GF-D8 (cell line): ENCODE measurements around the gene MTPN.

Experiments
- DNase-seq: peaks from one replicate; lab custom pipeline; 2025; lab: John Stamatoyannopoulos, UW

MTPN gene

DNA sequence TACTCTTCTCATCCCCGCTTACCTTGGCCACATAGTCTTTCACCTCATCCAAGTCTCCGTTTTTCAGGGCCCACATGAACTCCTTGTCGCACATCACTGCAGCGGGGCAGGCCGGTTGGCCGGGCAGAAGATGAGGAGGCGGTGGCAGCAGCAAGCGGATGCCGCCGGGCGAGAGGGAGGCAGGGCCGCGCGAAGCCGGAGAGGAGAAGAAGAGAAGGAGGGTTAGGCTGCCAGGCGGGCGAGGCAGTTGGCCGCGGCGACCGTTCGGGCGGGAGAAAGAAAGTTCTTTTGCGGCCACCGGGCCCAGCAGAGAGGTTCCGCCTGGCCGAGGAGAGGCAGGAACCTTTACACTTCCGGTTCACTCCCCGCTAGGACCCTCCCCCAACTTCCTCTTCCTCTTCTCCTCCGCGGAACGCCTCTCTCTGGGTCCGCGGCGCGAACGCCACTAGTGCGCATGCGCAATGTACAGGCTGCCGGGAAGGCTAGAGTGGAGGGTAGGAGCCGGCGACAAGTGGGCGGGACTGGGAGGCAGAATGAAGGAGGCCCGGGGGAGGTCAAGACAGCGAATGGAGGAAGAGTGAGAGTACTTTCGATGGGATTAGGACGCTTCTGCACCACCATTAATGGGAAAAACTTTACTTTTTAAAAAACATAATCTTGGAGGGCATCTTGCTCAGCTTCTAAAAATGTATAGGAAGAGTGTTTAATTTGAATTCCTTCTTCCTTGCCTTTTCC, at the start of gene MTPN:
Gene MTPN (minus strand): TSS at position 353 of the 735 bp plus-strand sequence. CDS start 259 bp downstream, at position 94.
- DNase-seq, result peak; percentile 97

DNA sequence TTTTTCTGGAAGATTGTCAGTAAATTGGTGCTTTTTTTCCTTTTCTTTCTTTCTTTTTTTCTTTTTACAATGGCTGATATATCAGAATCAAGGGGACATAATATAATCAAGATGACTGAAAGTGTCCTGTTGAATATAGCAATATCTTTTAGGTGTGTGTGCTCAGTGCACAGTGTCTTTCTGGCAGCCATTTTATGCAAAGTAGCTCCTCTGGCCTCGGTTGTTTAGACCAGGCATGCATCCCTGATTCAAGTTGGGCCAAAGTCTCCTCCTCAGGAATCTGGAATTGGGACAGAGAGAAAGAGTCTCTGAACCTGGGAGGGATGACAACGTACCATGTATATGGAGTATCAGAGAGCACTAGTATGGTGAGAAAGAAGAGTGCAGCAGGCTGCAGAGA, 49.0 kb upstream of the MTPN start:
- no peak for DNase-seq

DNA sequence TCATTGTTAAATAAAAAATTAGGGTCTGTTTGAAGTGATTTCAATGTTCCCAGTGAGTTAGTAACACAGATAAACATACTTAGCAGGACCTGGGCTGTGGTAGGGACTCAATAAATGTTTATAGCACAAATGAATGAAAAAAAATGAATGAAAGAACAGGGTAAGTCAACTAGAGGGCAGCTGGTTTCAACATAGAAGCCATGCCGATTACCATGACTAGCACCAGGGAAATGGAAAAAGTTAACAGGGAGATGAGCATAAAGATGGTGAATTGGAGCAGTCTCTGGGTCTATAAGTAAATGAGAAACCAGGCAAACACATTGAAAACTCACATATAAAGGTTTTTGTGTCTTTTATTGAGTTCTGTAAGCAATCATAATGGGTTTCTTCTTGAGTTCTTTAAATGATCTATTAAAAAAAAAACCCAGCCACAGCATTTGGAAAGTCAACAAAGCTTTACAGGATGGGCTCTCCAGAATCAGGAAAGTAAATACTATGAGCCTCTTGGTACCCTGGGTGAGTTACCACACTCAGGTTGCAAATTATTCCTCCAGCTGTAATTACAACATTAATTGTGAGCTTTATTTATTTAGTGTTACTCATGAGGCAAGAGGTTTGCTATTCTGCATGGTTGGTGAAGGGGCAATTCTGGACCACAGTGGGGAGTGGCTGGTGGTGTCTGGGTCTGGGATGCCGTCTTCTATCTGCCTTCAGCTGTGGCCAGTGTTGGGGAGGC, 46.1 kb upstream of the MTPN start:
- no peak for DNase-seq

DNA sequence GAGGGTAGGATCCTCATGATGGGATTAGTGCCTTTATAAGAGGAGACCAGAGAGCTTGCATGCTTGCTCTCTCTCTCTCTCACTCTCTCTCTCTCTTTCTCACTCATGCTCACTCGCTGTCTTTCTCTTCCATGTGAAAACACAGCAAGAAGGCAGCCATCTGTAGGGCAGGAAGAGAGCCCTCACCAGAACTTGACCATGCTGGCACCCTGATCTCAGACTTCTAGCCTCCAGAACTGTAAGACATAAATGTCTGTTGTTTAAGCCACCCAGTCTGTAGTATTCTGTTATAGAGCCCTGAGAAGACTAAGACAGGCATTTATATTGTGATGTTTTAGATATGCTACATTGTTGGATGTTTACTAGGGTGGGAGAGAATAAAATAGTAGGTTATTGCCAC, 43.4 kb upstream of the MTPN start:
- DNase-seq, result no peak

GRCh38 chr7:136018104-136018503, 40.9 kb upstream of the MTPN start:
- no peak for DNase-seq

GRCh38 chr7:136016649-136017395, 39.7 kb upstream of the MTPN start:
- no peak for DNase-seq

DNA sequence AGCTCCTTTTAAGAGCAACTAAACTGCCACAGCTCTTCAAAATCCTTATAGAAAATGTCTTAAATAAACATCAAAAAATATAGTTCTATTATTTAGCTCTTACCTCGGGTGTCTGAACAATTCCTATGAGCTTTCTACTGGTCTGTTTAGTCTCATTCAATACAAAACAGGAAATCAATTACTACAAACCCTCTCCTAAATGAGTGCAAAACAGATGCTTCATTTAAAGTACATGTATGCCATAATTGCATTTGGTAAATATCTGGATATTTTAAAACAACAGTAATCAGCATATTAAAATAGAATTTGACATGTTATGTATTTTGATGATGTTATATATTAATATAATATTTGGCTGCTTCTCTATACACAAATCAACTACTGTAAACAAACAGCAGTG, 38.5 kb upstream of the MTPN start:
- DNase-seq, result no peak

- no peak for DNase-seq
Observed at GRCh38 chr7:136014659-136015058, 37.5 kb upstream of the MTPN start.

DNA sequence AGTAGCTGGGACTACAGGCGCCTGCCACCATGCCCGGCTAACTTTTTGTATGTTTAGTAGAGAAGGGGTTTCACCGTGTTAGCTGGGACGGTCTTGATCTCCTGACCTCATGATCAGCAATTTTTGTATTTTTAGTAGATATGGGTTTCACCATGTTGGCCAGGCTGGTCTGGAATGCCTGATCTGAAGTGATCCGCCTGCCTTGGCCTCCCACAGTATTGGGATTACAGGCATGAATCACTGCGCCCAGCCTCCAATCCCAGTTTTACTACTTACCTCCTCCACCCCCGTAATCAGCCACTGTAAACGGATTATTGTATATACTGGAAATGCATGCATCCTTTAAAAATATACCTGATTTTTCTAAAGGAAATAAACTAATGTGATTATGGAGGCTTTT, 35.1 kb upstream of the MTPN start:
- no peak for DNase-seq

DNA sequence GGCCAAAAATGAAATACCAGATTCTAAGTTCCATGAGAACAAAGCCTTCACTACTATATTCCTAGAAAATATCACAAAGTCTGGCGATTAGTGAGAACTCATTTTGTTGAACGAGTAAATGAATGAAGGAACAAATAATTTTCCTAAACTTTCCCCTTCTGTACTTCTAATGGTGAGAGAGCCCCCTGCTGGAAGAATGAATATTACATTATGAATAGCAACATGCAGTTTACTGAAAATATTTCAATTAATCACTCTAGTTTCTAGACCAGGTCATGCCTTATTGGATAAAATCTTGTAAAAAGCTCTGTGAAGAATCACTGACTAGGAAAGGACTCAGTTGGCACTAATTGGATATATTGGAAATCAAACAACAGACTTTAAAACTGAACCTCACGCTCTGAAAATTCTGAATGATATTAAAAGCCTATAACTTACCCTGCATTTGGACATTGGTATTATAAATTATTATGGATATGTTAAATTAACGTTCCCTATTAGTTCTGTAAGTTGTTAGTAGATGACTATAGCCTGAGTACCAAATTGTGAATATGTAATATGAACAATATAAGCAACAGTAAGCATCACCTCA, 32.4 kb upstream of the MTPN start:
- no peak for DNase-seq

DNA sequence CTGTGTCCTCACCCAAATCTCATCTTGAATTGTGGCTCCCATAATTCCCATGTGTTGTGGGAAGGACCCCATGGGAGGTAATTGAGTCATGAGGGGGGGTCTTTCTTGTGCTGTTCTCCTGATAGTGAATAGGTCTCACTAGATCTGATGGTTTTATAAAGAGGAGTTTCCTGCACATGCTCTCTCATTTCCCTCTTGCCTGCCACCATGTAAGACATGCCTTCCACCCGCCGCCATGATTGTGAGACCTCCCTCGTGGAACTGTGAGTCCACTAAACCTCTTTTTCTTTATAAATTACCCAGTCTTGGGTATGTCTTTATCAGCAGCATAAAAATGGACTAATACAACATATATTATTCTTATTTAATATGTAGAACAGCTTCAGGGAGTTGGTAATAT, 29.0 kb upstream of the MTPN start:
- DNase-seq, result no peak

- DNase-seq, result no peak
Observed at GRCh38 chr7:136004083-136004482, 26.9 kb upstream of the MTPN start.

DNA sequence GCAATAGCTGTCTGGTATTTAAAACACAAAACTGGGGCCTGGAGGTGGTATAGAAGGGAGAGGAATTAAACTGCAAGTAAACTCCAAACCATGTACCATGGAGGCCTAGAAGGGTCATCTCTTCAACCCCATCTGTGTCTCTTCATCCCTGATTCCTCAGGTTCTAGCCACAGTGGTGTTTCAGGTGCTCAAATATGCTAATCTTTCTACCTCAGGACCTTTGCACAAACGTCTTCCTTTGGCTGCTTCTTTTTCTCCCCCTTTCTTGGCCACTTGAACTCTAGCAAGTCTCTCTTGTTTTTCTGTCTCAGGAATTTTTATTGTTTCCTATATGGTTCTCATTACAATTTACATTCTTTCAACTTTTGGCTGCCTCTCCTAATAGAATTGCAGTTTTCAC, 25.6 kb upstream of the MTPN start:
- no peak for DNase-seq

GRCh38 chr7:136000288-136000913, 23.2 kb upstream of the MTPN start:
- no peak for DNase-seq

- DNase-seq, result no peak
Observed at GRCh38 chr7:135998081-135998480, 20.9 kb upstream of the MTPN start.

DNA sequence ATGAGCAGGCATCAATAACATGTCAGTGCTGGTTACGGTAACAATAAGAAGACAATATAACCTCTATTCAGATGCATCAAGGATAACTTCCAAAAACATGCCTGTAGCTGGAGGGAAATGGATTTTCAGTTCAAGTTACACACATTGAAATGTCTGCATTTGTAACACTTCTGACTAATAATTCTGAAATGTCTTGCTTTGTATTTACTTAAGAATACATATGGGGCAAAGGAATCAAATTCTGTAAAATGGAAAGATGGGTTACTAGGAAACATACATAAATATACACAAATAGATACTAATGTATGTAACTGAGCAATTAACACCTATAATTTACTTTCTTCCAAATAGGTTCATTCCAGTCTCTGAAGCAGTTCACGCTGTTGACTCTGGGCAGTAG, 18.6 kb upstream of the MTPN start:
- no peak for DNase-seq

- no peak for DNase-seq
Observed at GRCh38 chr7:135994466-135995205, 17.5 kb upstream of the MTPN start.

DNA sequence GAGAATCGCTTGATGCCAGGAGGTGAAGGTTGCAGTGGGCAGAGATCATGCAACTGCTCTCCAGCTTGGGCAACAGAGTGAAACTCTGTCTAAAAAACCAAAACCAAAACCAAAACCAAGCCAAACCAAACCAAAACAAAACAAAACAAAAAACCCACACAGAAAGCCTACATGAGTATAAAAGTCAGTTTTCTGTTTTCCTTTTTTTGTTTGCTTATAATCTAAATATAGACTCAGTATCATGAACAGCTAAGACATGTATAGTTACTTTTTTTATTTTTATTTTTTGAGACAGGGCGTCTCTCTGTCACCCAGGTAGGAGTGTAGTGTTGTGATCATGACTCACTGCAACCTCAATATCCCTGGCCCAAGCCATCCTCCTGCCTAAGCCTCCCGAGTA, 16.8 kb upstream of the MTPN start:
- no peak for DNase-seq

GRCh38 chr7:135991906-135992305, 14.7 kb upstream of the MTPN start:
- no peak for DNase-seq

DNA sequence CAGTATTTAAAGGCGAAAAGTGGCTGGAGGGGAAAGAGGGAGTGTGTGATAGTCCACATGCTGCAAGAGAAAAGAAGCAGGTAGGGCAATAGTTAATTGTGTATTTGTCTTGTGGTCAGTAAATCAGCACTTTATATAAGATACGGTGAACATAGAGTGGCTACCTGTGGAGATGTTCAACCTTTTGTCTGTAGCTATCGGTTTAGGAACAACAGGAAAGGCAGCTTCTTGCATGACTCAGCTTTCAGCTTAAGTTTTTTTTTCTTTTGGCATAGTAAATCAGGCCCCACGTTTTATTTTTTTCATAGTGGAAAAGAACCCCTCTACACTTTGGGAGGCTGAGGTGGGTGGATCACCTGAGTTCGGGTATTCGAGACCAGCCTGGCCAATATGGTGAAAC, 14.2 kb upstream of the MTPN start:
- no peak for DNase-seq

- no peak for DNase-seq
Observed at GRCh38 chr7:135990258-135990657, 13.1 kb upstream of the MTPN start.
